HG02884 (cell line): Measurements from ENCODE around the gene SGCA.

Experiments used
- ATAC-seq: cut with Tn5 transposase; IDR thresholded peaks from one replicate; pipeline ENCODE4 v1.9.1; 2021; ENCODE audit warnings: mild to moderate bottlenecking, moderate library complexity; ENCODE audit not compliant: unreplicated experiment

The SGCA gene

DNA sequence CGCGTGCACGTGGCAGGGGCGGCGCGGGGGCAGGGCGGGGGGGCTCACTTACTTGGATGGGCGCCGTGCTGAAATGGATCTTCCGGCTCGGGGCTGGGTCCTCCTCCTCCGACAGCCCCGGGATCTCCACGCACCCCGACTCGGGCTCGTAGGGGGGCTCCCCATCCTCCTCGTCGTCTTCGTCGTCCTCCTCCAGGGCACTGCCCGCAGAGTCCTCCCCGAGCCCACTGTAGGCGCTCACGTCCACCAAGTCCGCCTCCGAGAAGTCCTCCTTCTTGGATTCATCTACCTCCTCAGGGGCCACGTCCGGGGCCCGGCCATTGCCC, 16.8 kb upstream of the SGCA start:
- no peak for ATAC-seq

DNA sequence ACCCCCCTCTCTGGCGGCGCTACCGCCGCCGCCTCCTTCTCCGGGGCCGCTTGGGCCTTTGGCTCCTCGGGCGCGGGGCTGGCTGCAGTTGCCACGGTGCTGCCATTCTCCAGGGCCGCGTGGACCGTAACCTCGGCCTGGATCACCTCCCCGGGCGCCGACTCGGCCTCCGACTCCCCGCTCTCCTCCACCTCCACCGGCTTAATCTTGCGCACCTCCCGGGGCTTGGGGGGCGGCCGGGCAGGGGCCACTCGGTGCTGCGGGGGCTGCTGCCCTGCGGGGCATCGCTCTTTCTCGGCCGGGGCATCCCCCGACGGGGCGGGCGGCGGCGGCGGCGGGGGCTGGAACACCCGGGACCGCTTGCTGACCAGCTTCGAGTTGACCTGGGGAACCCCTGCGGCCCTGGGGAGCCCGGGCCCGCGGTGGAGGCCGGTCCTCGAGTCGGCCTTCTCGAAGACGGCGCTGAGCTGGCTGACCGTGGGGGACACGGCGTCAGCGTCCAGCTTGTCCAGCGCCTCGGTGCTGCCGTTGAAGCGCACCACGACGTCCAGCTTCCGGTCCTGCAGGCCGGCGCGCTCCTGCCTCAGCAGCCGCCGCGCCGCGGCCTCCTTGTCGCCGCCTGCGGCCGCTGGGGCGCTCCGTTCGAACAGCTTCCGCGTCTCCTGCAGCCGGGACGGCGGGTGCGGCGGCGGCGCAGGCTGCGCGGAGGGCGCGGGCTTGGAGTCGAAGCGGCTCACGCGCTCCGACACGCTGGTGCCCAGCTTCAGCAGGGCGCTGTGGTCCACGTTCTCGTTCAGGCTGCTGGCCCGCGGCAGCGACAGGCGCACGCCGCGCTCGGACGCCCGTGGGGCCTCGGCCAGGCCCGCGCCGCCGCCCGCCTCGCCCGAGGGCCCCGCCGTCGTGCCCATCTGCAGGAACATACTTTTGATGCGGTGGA, 16.1 kb upstream of the SGCA start:
- no peak for ATAC-seq

DNA sequence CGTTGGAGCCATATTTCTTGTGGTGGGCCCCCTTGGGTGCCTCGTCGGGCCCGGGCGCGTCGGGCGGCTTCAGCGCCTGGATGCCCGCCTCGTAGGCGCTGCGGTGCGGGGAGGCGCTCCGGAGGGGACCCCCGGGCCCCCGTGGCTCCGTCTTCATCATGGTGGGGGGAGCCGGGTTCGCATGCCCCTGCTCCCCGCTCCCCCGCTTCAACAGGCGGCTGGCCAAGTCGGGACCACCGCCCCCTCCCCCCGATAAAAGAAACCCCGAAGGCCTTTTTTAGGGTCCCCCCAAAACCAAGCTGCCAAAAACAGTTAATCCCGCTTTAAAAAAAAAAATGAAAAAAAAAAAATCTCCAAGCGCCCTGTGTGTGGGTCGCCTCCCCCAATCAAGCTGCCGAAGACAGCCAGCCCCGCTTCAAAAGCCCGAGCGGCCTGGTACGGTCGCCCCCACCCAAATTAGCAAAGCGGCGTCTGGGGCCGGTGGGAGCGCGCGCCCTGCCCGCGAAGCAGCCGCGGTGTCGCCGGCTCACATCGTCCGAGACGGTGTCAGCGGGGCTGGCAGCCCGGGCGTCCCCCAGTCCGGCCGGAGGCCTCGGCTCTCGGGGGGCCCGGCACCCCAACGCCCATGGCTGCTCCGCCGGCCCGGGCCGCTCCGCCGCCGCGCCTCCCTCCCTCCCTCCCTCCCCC, 15.3 kb upstream of the SGCA start, which contains the start of gene PPP1R9B:
Gene PPP1R9B (minus strand): TSS at position 324 of the 687 bp plus-strand sequence. CDS start 164 bp downstream, at position 160.
- ATAC-seq: no peak

DNA sequence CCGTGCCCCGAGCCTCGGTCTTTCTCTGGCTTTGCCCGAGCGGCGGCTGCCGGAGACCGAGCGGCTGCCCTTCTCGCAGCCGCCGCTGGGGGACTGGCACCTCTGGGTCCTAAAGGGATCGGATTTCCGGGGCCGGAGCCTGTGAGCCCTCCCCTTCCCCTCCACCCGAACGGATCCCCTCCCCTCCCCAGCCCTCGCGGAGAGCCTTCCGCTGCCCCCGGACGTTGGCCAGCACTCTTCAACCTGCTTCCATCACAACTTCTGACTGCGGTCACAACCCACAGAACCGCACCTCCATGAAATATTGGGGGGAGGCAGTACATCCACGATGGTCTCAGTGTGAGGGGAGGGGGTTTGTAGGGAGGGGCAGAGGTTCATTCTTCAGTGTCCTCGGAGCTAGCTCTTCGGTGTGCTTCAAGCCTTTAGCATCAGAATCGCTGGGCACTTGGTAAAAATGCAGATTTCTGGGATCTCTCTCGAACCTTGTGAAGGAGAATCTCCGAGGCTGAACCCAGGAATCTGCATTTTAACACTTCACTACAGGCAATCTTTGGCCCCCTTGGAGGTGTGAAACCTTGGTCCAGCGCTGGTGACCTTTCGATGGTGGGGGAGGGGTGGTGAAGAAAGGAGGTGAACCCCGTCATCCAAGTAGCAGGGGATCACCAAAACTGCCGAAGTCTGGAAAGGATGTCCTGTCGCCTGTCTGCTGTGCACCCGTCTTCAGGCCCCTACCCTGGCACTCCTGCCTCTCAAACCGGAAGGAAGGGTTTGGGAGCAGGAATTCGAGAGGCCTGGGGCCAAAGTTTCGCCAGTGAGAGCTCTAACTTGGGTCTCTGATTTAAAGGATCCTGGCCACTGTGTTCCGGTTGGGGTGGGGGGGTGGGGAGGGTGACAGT, 14.5 kb upstream of the SGCA start:
- ATAC-seq: peak; percentile 34

DNA sequence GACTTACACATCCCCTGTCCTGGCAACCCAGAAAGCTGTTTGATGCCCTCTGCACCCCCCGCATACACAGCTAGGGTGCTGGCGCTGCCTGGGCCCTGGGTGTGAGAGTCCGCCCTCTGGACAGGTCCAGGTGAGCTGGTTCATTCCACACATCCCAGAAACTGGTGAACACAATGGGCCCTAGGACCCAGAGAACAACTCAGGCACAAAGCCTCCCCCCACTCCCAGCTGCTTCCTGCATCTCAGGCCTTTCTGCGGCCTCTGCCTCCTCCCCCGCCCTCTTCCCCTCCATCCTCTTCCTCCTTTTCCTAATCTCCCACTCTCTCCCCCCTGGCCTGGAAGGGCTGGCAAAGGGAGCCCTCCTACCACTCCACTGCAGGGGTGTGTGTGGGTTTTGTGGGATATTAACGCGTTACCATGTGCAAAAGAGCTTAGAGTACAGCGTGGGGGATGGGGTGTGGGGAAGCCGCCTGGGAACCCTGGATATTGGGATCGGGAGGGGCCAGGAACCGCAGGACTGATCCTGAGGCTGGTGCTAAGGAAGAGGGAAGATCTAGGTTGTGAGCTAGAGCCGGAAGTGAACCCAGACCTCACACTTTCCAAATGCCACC, 13.8 kb upstream of the SGCA start:
- no peak for ATAC-seq

DNA sequence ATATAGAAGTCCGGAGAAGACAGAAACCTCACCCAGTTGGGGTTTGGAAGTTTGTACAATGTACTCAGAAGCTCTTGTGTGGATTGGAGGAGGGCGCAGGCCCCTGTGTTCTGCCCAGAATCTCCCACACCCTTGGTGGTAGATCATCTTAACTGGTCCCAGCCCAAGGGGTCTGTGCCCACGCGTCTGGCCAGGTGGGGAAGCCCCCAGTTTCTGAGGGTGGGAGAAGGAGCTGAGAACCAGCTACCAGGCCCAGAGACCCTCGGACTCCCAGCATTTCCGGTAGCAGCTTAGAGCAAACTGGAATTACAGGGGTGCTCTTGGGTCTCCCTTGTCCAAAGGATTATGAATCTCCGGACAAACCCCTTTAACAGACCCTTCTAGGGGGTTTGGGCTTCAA, 13.1 kb upstream of the SGCA start:
- no peak for ATAC-seq

DNA sequence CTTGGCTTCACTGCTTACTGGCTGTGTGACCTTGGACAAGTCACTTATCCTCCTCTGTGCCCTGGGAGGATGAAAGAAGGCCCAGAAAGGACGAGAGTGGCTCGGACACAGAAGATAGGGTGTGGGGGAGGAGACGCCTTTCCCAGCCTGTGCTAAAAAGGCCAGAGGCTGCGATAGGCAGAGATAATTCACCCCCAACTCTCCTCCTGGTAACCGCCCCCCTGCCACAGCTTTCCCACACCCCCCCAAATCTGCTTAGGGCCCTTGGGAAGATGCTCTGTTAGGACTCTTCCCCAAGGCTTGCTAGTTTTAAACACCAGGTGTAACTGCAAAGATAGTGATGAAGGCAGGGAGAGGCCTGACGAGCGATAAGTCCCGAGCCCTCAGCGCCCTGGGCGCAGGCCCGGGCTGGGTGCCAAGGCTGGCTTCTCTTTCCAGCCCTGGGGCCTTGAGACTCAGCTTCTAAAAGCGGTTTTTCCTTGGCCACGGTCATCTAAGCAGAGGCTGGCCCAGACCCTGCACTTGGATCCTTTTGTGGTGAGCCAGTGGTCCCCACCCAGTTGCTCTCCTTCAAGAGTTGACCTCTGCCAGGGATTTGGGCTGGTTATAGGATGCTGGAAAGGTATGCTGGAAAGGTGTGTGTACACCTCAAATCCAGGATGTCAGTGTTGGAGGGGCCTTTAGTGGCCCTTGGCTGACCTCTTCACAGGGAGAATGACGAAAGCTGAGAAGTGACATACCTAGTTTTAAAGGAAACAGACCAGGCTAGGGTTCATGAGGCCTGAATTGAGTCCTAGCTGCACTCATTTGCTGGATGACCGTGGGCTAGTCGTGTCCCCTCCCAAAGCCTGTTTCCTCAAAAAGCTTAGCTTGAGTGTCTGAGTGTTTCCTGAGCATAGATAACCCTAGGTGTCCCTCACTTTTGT, 11.9 kb upstream of the SGCA start:
- no peak for ATAC-seq

DNA sequence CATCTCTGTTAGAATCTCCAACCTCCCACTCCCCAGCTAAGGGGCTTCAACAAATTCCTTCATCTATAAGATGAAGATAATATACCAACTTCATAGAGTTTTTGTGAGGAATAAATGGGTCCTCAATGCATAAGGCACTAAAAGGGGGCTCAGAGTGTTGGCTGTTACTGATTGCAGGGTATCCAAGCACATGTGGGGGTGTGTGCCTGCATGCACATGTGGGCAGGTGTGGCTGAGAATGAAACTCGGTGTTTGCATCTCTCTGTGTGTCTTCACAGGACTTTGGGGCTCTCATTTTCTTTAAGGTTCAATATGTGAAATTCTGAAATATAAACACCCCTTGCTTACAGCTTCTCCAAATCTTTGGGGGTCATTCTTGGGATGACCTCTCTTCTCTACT, 11.2 kb upstream of the SGCA start:
- no peak for ATAC-seq

DNA sequence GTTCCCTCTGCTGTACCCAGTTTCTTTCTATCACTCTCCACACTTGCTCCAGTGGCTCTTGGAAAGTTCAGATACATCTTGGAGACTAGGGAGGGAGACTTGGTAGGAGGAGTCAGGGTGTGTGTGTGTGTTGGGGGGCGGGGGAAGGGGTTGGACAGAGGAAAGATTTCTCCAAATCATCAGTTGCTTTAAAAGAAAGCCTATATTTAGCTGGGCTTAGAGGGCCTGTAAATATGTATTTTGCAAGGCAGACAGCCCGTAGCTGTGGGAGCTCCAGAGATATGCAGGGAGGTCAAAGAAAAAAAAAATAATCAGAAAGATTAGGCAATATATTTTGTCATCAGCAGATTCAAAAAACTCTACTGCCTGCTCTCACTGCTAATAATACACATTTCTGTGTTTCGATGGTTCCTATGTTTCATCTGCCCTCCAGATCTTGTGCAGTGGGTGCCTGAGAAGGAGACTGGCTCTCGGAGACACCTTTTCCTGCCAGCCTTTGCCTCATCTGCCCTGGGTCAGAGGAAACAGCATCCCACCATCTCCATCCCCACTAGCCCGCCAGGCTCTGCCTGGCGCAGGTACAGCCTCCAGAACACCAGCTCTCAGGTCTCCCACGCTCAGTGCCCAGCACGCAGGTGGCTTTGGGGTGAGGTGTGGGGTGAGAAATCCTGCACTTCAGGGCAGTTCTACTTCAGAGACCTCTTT, 10.5 kb upstream of the SGCA start:
- ATAC-seq: no peak

DNA sequence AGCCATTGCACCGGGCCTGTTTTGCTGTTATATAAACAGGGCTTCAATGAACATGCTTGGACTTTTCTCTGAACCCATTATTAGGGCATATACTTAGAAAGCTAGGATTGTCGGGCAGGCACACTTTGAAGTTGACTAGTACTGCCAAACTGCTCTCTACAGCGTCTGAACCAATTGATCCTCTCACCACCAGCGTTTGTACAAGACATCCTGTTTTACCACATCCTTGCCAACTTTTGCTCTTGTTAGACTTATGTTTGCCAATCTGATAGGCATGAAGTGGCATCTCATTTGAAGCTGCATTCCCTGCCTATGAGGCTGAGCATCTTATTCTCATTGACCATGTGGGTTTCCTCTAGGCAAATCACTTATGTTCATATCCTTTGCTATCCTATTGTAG, 7.9 kb upstream of the SGCA start:
- ATAC-seq: no peak

DNA sequence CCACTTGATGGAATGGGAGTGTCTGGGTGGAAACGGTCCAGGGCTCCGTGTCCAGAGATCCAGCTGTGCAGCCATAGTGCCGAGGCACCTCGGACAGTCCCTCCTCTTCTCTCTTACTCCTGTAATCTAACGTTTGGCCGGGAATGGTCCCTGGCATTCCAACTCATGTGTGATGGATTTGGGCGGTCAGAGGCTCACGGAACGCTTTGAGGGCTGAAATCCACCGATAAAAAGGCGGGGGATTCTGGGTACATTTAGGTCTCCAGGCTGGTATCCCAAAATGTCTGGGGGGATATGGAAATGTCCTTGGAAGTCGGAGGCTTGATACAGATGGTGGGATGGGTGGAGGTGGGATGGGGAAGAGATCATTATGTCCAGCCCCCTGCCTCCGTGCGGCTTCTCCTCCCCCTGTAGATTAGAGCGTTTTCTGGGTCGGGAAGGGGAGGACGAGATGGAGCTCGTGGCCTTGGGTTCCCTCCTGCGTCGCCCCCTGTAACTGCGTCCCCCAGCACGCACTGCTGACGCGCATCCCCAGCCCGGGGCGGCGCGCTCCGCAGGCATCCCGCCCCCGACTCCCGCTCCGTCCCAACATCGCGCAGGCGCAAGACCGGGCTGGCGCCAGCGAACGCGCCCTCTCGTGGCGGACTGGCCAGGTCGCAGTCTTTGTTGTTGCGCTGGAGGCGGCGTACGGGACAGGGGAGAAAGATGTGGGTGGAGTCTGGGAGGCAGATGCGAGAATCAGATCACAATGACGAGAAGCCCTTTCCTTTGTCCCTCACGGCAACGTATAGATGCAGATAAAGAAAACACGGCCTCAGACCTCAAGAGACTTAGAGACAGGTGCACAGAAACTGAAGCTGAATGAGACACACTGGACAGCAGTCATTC, 4.5 kb upstream of the SGCA start:
- ATAC-seq: peak; percentile 64

DNA sequence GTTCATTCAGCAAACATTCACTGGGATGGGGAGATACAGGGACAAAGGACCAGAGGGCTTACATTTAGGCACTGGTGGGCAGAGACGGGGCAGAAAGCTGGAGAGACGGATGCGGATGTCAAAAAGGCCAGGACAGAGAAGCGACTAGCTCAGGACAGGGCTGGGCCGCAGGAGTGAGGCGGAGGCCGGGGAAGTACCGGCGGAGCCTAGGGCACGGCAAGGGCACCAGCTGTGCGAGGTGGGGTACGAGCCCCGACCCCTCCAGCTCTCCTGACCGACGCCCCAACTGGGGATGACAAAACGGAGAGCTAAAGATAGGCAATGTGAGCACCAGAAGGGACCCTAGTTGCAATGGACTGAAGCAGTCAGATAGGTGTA, 3.9 kb upstream of the SGCA start:
- no peak for ATAC-seq

DNA sequence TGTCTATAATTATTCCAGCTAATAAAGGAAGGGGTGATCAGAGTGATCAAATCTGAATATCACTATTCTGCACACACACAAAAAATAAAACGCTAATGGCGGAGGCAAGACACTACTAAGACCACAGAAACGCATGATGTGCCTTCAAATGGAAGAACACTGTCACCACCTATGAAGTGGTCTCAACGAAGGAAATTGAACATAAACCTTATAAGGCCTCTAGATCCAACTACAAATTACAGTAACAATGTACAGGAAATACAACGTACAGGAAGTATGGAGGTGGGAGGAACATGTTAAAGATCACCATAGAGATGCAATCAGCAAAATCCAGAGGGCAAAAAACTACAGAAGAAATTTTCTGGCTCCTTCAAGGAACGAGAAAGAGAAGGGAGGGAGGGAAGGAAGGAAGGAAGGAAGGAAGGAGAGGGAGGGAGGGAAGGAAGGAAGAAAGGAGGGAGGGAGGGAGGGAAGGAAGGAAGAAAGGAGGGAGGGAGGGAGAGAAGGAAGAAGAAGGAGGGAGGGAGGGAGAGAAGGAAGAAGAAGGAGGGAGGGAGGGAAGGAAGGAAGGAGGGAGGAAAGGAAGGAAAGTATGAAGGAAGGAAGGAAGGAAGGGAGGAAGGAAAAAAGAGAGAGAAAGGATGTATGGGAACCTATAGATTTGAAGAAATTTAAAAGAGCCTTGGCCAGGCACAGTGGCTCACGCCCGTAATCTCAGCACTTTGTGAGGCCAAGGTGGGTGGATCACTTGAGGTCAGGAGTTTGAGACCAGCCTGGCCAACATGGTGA, 3.1 kb upstream of the SGCA start:
- no peak for ATAC-seq

DNA sequence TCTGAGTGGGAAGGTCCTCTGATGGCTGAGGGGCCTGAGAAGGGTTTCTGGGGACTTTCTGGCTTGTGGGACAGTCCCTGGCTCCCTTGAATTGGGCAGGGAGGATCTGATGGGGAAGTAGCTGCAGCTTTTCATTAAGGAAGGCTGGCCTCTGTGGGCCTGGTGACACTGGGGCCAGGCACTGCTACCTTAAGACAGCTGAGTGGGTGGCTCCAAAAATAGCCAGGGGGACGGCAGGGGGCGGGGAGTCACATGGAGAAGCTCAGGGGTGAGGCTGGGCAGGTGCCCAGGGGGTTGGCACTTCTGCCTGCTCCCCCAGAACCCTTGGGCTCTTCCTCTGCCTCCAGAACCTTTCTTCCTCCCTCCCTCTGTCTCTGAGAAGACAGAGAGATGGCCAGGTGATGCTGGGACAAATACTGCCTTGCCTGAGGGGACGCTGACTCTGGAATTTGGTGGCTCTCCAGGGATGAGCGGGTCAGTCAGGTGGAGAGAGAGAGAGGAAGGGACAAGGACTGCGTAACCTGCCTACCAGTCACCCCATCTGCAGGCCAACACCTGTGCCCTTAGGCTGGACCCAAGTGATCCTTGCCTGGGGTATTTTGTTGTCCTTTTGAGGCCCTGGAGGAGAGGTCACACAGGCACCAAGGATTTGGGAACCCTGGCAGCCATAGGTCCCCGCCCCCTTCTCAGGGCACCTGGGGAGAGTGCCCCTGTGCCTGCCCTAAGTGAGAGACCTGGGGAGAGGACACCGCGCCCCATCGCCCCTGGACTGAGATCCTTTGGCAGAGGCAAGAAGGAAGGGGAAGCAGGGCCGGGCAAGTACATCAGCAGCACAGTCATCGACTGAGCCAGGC, 1.7 kb upstream of the SGCA start:
- ATAC-seq: no peak

DNA sequence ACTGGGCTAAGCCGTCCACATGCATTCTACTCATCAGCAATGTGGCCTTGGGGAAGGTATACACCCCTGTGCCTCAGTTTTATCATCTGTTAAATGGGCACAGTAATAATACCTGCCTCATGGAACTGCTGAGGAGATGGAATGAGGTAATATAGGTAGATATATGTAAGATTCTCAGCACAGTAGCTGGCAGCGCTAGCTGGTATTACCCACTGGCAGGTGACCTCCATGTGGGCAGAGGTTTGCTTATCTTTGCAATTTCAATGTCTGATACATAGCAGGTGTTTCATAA, 1.2 kb upstream of the SGCA start:
- ATAC-seq: no peak

DNA sequence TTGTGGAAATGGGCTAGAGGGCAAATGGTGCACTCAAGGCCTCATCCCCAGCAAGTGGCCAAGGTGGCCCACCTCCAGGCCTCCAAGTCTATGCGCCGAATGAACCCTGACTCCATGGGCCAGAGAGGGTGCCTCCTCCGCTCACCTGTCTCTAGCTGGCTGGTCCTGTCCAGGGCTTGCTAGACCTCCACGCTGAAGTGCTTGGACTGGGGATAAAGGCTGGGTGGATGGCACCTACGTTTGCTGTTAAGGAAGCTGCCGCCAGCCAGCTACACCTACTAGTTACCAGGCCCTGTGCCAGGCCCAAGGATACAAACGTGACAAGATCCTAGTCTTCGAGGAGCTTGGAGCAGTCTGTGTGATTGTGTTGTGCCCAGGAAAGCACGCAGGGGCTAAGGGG, 739 bp upstream of the SGCA start:
- ATAC-seq: no peak

DNA sequence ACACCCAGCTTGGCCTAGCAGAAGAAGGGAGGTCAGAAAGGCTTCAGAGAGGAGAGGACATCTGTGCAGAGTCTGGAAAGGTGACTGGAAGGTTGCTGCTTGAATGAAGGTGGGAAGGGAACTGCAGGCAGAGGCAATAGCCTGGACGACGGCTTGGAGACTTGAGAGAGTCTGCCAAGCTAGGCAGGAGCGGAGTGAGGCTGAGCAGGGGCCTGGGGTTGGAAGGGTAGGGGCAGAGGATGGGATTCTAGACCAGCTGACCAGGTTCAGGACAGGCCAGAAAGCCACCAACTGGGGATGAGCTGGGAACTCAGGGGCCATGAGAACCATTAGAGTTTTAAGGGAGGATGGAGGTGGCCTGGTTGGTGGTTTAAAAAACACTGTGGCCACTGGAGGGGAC, 339 bp upstream of the SGCA start:
- no peak for ATAC-seq
